OCI-LY3 (cell line): ENCODE data around the gene TTLL8.

ENCODE experiments used
- CTCF ChIP-seq: fragments of 200-600, 300-600 bp; sonication (generic); IDR thresholded peaks from 2 replicates; pipeline ENCODE4 v1.5.1; 2014; ENCODE audit warnings: antibody characterized with exemption, low read length, low read depth
- EZH2phosphoT487 ChIP-seq: fragments of 200-600 bp; shearing (Covaris generic); IDR thresholded peaks from 2 replicates; pipeline ENCODE4 v1.6.1; 2018; ENCODE audit warnings: antibody characterized with exemption, mixed run types, low read depth

- TF ChIP-seq CTCF = no peak
- no peak for TF ChIP-seq EZH2phosphoT487
These were observed 4.2 kb downstream of the TTLL8 start for GRCh38 chr22:50053861-50054260.
